Measurements from ENCODE around the gene EXT2.

- TF ChIP-seq ZNF143 (CRISPR knock-in tag; IDR thresholded peaks at IDR 0.05) (no peak), ZBTB20 (CRISPR knock-in tag; IDR thresholded peaks at IDR 0.05; ENCODE audit: borderline replicate concordance, low read depth) (no peak), ZNF546 (CRISPR knock-in tag; conservative IDR thresholded peaks at IDR 0.05) (no peak), EEA1 (CRISPR knock-in tag; IDR thresholded peaks at IDR 0.05; ENCODE audit: borderline replicate concordance) (no peak), TARDBP (CRISPR knock-in tag; IDR thresholded peaks at IDR 0.05) (no peak), MTA1 (CRISPR knock-in tag; IDR thresholded peaks at IDR 0.05; ENCODE audit: borderline replicate concordance) (no peak), SP1 (IDR thresholded peaks at IDR 0.05) (no peak), SP1 (CRISPR knock-in tag; IDR thresholded peaks at IDR 0.05) (no peak), CTCF (CRISPR knock-in tag; IDR thresholded peaks at IDR 0.05) (no peak), ETV6 (CRISPR knock-in tag; conservative IDR thresholded peaks at IDR 0.05) (no peak)
These were observed 169.3 kb downstream of the EXT2 start for GRCh38 chr11:44264761-44265160.
